Mesodermal cell (in vitro differentiated cells): ENCODE results near the gene USP9X.
A peak's percentile ranks its signal among the peaks of the same experiment; 100 is the strongest.
"Not testable (repeated sequence)": the region's sequence is repeated elsewhere in the genome, so short reads cannot be mapped to it uniquely, and the experiment has no call there.

Source experiments
- H3K27ac ChIP-seq: 2 replicates; pipeline ENCODE4 v1.7.0; 2013; ENCODE audit warnings: mild to moderate bottlenecking, low read depth, low read length, moderate library complexity; ENCODE audit not compliant: severe bottlenecking
- H3K36me3 ChIP-seq: 2 replicates; pipeline ENCODE4 v1.7.1; 2013; ENCODE audit warnings: mild to moderate bottlenecking, low read length, moderate library complexity; ENCODE audit not compliant: control insufficient read depth, insufficient read depth
- H3K4me1 ChIP-seq: one replicate; pipeline ENCODE4 v1.7.1; 2013; ENCODE audit warnings: mild to moderate bottlenecking, low read length; ENCODE audit not compliant: insufficient read depth, control insufficient read depth, poor library complexity, severe bottlenecking
- H3K4me3 ChIP-seq: 2 replicates; pipeline ENCODE4 v1.7.0; 2013; ENCODE audit warnings: low read length, control low read depth, mild to moderate bottlenecking; ENCODE audit not compliant: insufficient read depth, poor library complexity, severe bottlenecking; ENCODE audit errors: extremely low read depth
- H3K9me3 ChIP-seq: 2 replicates; pipeline ENCODE4 v1.7.1; 2013; ENCODE audit warnings: mild to moderate bottlenecking, low read length, moderate library complexity; ENCODE audit not compliant: control insufficient read depth
- WGBS, 2 experiments: methylation state at CpG; one replicate each; pipeline ENCODE4 v1.1.5; 2013; ENCODE audit warnings: missing lambda C conversion rate in 2 of 2; ENCODE audit not compliant: insufficient coverage in 2 of 2; 5-methylcytosine and 5-hydroxymethylcytosine counted together

Gene USP9X

DNA sequence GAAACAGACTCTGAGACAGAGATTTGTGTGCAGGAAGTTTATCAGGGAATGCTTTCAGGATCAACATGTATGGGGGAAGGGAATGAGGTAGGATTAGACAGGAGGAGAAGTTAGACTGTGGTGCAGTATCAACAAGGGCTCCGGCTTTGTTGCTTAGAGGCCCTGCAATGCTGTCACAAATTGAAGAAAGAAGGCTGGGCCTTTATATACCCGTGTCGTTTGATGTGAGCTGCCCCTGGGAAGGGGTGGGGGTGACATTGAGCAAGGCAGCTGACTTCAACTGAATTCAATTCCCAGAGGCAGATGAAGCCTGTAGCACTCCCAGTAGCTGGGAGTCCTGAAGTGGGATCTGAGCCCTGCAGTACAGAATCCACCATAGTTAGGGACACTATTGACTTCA is 29.5 kb upstream of the USP9X start:
- WGBS, 2 experiments = 80 to 100% methylated on average over 1 to 2 of the region's 3 CpGs
- Histone ChIP-seq H3K36me3 (no peaks in the 10 kb centered on the region), H3K27ac (no peak overlapping the region), H3K4me3 (no peak overlapping the region), H3K9me3 (no peaks in the 10 kb centered on the region), H3K4me1 (no peaks in the 10 kb centered on the region)

DNA sequence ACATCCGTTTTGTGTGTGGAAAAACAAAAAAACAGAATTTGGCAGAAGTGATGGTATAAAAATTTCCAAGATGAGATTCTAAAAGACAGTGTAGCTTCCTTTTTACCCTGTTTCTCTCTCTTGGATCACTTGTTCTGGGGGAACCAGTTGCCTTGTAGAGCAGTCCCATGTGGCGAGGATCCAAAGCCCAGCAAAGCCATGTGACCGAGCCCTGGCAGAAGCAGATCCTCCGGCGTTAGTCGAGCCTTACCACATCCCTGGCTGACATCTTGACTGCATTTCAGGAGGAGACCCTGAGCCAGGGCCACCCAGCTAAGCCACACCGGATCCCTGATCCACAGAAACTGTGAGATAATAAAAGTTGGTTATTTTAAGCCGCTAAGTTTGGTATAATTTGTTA is 22.0 kb upstream of the USP9X start:
- H3K36me3 ChIP-seq, H3K4me1 ChIP-seq, H3K4me3 ChIP-seq, H3K9me3 ChIP-seq, H3K27ac ChIP-seq: not testable (repeated sequence)
- WGBS, 2 experiments = no CpG with 5 or more reads among the region's 8 CpGs

DNA sequence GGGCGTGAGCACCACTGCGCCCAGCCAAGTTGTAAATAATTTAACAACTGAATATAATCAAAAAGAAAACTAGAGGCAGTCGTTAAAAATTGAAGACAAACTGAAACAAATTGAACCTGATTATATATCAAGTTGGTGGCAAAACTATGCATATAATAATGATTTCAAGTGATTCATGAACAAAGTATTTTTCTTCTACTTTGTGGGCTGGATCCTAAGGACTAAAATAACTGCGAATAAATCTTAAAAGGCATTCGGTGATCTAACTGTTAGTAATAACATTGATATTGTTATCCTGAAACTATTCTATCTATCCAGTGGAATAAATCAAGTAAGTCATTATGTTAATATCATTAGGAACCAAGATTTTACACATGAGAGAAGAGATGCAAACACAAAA is 21.2 kb upstream of the USP9X start:
- H3K27ac ChIP-seq = no peak overlapping the region
- no peaks in the 10 kb centered on the region for H3K36me3 ChIP-seq
- WGBS, 2 experiments = no CpG with 5 or more reads among the region's 5 CpGs
- no peaks in the 10 kb centered on the region for H3K9me3 ChIP-seq
- no peak overlapping the region for H3K4me3 ChIP-seq
- no peaks in the 10 kb centered on the region for H3K4me1 ChIP-seq

DNA sequence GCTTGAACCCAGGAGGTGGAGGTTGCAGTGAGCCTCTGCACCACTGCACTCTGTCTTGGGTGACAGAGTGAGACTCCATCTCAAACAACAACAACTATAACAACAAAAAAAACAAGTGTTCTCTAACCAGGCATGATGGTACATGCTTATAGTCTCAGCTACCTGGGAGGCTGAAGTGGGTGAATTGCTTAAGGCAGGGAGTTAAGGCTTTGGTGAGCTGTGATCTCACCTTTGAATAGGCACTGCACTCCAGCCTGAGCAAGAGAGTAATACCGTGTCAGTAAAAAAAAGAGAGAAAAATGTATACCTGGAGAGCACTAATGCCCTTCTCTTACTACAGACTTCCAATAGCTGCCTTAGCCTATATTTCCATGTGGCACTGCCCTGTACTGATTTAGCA is 18.9 kb upstream of the USP9X start:
- WGBS, 2 experiments = no CpG with 5 or more reads among the region's 1 CpG
- H3K4me1 ChIP-seq = no peaks in the 10 kb centered on the region
- no peaks in the 10 kb centered on the region for H3K36me3 ChIP-seq
- H3K4me3 ChIP-seq = no peak overlapping the region
- no peaks in the 10 kb centered on the region for H3K9me3 ChIP-seq
- H3K27ac ChIP-seq = no peak overlapping the region

DNA sequence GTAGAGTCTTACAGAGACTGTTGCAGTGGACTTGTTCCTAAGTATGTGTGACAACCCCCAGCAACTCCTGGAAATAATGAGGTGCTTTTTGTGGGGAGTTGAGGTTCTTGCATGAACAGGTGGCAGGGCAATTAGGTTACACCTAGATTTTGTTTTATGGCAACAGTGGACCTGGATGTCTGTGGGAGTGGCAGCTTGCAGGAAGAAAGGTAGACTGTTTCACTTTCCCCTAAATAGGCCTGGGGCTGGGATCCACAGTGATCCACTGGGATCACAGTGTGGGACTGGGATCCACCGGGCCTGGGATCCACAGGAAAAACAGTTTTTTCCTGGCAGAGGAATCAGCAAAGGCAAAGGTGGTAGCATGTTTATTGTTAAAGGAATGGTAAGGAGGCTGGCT is 18.3 kb upstream of the USP9X start:
- no peaks in the 10 kb centered on the region for H3K4me1 ChIP-seq
- no peaks in the 10 kb centered on the region for H3K36me3 ChIP-seq
- H3K9me3 ChIP-seq = no peaks in the 10 kb centered on the region
- H3K27ac ChIP-seq = no peak overlapping the region
- no CpG with 5 or more reads among the region's 1 CpG for WGBS, 2 experiments
- H3K4me3 ChIP-seq = no peak overlapping the region

GRCh38 chrX:41067721-41068120 is 17.5 kb upstream of the USP9X start:
- Histone ChIP-seq H3K9me3 (no peaks in the 10 kb centered on the region), H3K36me3 (no peaks in the 10 kb centered on the region), H3K27ac (no peak overlapping the region), H3K4me3 (no peak overlapping the region), H3K4me1 (no peaks in the 10 kb centered on the region)
- WGBS, 2 experiments = 80 to 100% methylated on average over 1 of the region's 5 CpGs

- WGBS, 2 experiments = 93 to 96% methylated on average over 13 to 24 of the region's 30 CpGs
- Histone ChIP-seq H3K4me3 (no peak overlapping the region), H3K27ac (no peak overlapping the region), H3K9me3 (no peaks in the 10 kb centered on the region), H3K36me3 (no peaks in the 10 kb centered on the region), H3K4me1 (no peaks in the 10 kb centered on the region)
Observed at GRCh38 chrX:41076742-41077141, 8.5 kb upstream of the USP9X start.

GRCh38 chrX:41081821-41082220 is 3.4 kb upstream of the USP9X start:
- WGBS, 2 experiments = no CpG with 5 or more reads among the region's 2 CpGs
- Histone ChIP-seq H3K27ac (no peak overlapping the region), H3K4me1 (no peaks in the 10 kb centered on the region), H3K4me3 (no peak overlapping the region), H3K9me3 (no peaks in the 10 kb centered on the region), H3K36me3 (no peaks in the 10 kb centered on the region)

GRCh38 chrX:41082783-41083182 is 2.5 kb upstream of the USP9X start:
- no peak overlapping the region for H3K4me3 ChIP-seq
- H3K4me1 ChIP-seq = no peaks in the 10 kb centered on the region
- no peaks in the 10 kb centered on the region for H3K36me3 ChIP-seq
- H3K9me3 ChIP-seq = no peaks in the 10 kb centered on the region
- WGBS, 2 experiments = no CpG with 5 or more reads among the region's 3 CpGs
- H3K27ac ChIP-seq = no peak overlapping the region

DNA sequence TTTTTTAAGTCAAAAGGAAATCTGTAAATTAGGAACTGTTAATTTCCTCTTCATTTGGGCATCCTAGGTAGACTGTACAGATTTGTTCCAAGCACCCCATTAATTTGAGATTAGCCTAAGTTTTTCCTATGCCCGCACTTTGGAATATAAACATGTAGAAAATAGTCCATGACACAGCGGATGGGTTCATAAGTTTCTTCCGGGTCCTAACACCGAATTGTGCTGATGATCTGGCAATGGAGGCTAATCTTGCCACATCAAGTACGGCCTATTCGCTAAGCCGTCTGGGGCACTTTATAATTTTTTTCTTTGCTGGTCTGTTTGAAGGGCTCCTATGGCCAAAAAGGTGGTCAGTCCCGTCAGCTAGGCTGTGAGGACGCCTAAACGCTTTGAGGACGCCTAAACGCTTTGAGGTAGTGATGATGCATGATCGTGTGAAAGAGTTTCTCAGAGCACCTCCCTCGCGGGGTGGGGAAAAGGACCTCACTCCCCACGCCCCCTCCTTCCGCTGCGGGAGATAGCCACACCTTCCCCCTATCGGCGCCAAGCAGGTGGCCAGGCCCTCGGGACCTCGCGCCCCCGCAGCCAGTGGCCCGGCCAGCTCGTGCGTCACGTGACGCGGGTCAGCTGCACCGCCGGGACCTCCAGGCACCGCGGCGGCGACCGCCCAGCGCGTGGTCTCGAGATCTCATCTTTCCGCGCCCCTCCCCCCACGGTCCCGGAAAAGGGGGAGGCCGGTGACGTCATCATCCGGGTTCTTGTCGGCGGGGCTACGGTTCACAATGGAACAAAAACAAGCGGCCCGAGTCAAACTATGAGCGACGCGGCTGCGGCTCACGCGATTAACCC is 977 bp upstream of the USP9X start:
- peak overlapping the region; percentile 100 for H3K27ac ChIP-seq
- peak overlapping the region; percentile 66 for H3K4me3 ChIP-seq
- H3K36me3 ChIP-seq = peaks cover 4% of the 10 kb centered on the region
- H3K9me3 ChIP-seq = no peaks in the 10 kb centered on the region
- no peaks in the 10 kb centered on the region for H3K4me1 ChIP-seq
- WGBS, 2 experiments = 0 to 7% methylated on average over 3 of the region's 58 CpGs

DNA sequence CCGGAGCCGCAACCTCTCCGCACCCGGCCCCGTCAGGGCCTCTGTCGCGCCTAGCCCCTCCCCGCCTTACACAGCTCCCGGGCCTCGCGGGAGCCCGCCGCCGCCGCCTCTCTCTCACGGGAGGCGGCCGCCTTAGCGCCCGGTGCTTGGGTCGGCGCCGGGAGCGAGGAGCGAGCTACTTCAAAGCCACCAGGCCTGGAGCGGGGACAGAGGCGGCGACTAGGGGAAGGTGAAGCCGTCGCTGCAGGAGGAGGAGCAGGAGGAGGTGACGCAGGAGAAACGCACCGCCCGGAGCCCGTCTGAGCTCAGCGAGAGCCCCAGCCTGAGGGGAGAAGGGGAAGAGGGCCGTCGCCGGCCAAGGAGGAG is 250 bp downstream of the USP9X start:
- peak overlapping the region; percentile 66 for H3K4me3 ChIP-seq
- peaks cover 4% of the 10 kb centered on the region for H3K36me3 ChIP-seq
- H3K9me3 ChIP-seq = no peaks in the 10 kb centered on the region
- no peaks in the 10 kb centered on the region for H3K4me1 ChIP-seq
- peak overlapping the region; percentile 100 for H3K27ac ChIP-seq
- WGBS, 2 experiments = 0 to 2% methylated on average over 12 to 22 of the region's 39 CpGs
